K562 (cell line): Measurements from ENCODE around the gene ZSCAN12. TPM values are rescaled to one million over a fixed set of nuclear protein-coding genes. Genes with fewer than 3 reads are reported as not detected.

Source experiments
- CBX5 ChIP-seq: IDR thresholded peaks from 2 replicates; pipeline ENCODE4 v1.6.1; 2014; ENCODE audit warnings: low read depth, borderline replicate concordance
- CHD2 ChIP-seq: IDR thresholded peaks from 2 replicates; pipeline ENCODE4 v1.6.1; 2011; ENCODE audit warnings: low read depth, low read length
- EWSR1 ChIP-seq: fragments of 450-650 bp; IDR thresholded peaks from 2 replicates; pipeline ENCODE4 v1.6.1; 2018; ENCODE audit warnings: borderline replicate concordance, mild to moderate bottlenecking, low read depth, moderate library complexity; ENCODE audit not compliant: partially characterized antibody
- GTF2B ChIP-seq: IDR thresholded peaks from 2 replicates; pipeline ENCODE4 v1.6.1; 2011; ENCODE audit not compliant: insufficient read length; ENCODE audit errors: extremely low read depth
- HBP1 ChIP-seq: fragments of 450-650 bp; formaldehyde crosslinking; IDR thresholded peaks from 2 replicates; pipeline ENCODE4 v1.4.0; 2022; ENCODE audit warnings: missing genetic modification characterization
- KLF13 ChIP-seq: fragments of 450-650 bp; IDR thresholded peaks from 2 replicates; pipeline ENCODE4 v1.6.1; 2016; ENCODE audit warnings: missing genetic modification characterization, low read depth, mild to moderate bottlenecking, missing compliant biosample characterization, moderate library complexity, borderline replicate concordance
- L3MBTL2 ChIP-seq: fragments of 450-650 bp; IDR thresholded peaks from 2 replicates; pipeline ENCODE4 v1.6.1; 2016; ENCODE audit warnings: mild to moderate bottlenecking, moderate library complexity
- MAX ChIP-seq: sonication (generic); formaldehyde crosslinking; IDR thresholded peaks from 2 replicates; pipeline ENCODE4 v1.9.0; 2022; ENCODE audit warnings: mild to moderate bottlenecking, missing genetic modification reagents
- MEIS2 ChIP-seq: fragments of 450-650 bp; IDR thresholded peaks from 2 replicates; pipeline ENCODE4 v1.6.1; 2014; ENCODE audit warnings: mild to moderate bottlenecking; ENCODE audit not compliant: partially characterized antibody
- MTA1 ChIP-seq: fragments of 450-650 bp; IDR thresholded peaks from 2 replicates; pipeline ENCODE4 v1.6.1; 2017; ENCODE audit warnings: borderline replicate concordance
- MTA3 ChIP-seq: fragments of 450-650 bp; formaldehyde crosslinking; IDR thresholded peaks from 2 replicates; pipeline ENCODE4 v1.6.1; 2017; ENCODE audit warnings: mild to moderate bottlenecking, borderline replicate concordance
- NFIC ChIP-seq: fragments of 450-650 bp; IDR thresholded peaks from 2 replicates; pipeline ENCODE4 v1.6.1; 2017; ENCODE audit warnings: mild to moderate bottlenecking, inconsistent platforms
- NR3C1 ChIP-seq: sonication (generic); formaldehyde crosslinking; IDR thresholded peaks from 2 replicates; pipeline ENCODE4 v1.8.1; 2022; ENCODE audit warnings: missing genetic modification reagents
- PKNOX1 ChIP-seq: fragments of 450-650 bp; IDR thresholded peaks from 2 replicates; pipeline ENCODE4 v1.6.1; 2016
- POLR3A ChIP-seq: IDR thresholded peaks from 2 replicates; pipeline ENCODE4 v1.6.1; 2011; ENCODE audit warnings: borderline replicate concordance, mild to moderate bottlenecking, moderate library complexity; ENCODE audit not compliant: insufficient read length, insufficient read depth; ENCODE audit errors: extremely low read depth
- RFX5 ChIP-seq: IDR thresholded peaks from 2 replicates; pipeline ENCODE4 v1.6.1; 2011; ENCODE audit warnings: low read depth, mild to moderate bottlenecking, improper control_type of control experiment, low read length
- TAF1 ChIP-seq: IDR thresholded peaks from 2 replicates; pipeline ENCODE4 v1.6.1; 2011; ENCODE audit warnings: mild to moderate bottlenecking, low read length, moderate library complexity; ENCODE audit not compliant: insufficient read depth, control insufficient read depth, severe bottlenecking; ENCODE audit errors: extremely low read depth
- TAF9B ChIP-seq: fragments of 450-650 bp; IDR thresholded peaks from 2 replicates; pipeline ENCODE4 v1.6.1; 2018; ENCODE audit warnings: mild to moderate bottlenecking; ENCODE audit not compliant: partially characterized antibody
- ZBTB33 ChIP-seq: sonication (generic); formaldehyde crosslinking; IDR thresholded peaks from 2 replicates; pipeline ENCODE4 v1.8.1; 2023; ENCODE audit warnings: mild to moderate bottlenecking, missing genetic modification reagents
- ZNF134 ChIP-seq: fragments of 250-450 bp; sonication (Bioruptor Pico); conservative IDR thresholded peaks from 2 replicates; pipeline ENCODE4 v1.4.0; 2020
- ZNF143 ChIP-seq: sonication (generic); formaldehyde crosslinking; IDR thresholded peaks from 2 replicates; pipeline ENCODE4 v1.9.0; 2022; ENCODE audit warnings: mild to moderate bottlenecking, missing genetic modification reagents
- ZNF253 ChIP-seq: fragments of 250-450 bp; sonication (Bioruptor Pico); conservative IDR thresholded peaks from 2 replicates; pipeline ENCODE4 v1.6.1; 2021; ENCODE audit warnings: mild to moderate bottlenecking
- ZNF561 ChIP-seq: fragments of 450-650 bp; formaldehyde crosslinking; conservative IDR thresholded peaks from 2 replicates; pipeline ENCODE4 v1.4.0; 2020; ENCODE audit warnings: mild to moderate bottlenecking, moderate library complexity
- polyA plus RNA-seq, 8 experiments: library from polyadenylated mRNA; depleted of rRNA in 4 of 8; stranded (reverse) in 5 of 8; unstranded in 3 of 8; fragments of >200 nt; fragmentation: Nextera tagmentation in 2 of 8; fragmentation: Illumina TruSeq in 1 of 8; extraction: Ambion mirVana in 2 of 8; extraction: Trizol in 1 of 8; gene quantifications; 2 replicates each; pipeline versions ENCODE4 v1.2.1 to v1.2.3, GENCODE V29; 2011 to 2014; ENCODE audit warnings: inconsistent platforms in 1 of 8, missing spikeins in 1 of 8
- total RNA-seq, 7 experiments: library from RNA; depleted of rRNA in 6 of 7; stranded (reverse); fragments of >200 nt in 6 of 7; fragmentation: Illumina TruSeq in 2 of 7; extraction: Trizol in 2 of 7; gene quantifications; 2 replicates each; pipeline versions ENCODE4 v1.2.1 to v1.2.3, GENCODE V29; 2011 to 2021; ENCODE audit warnings: low replicate concordance in 1 of 7

ZSCAN12 gene
- total and polyA plus RNA-seq, 9 of the 15 experiments (the other 6 are each of a cell fraction or from before 2014, with no cell fraction given): 2.5 to 19.6 (median 12.5) TPM

GRCh38 chr6:28343898-28344677 lies 55.5 kb downstream of the ZSCAN12 start (continued):
- no peak for TF ChIP-seq RFX5
- TF ChIP-seq KLF13 (tag): no peak
- TF ChIP-seq GTF2B: no peak
- 0 out of 2 replicates have a peak, but pooled peaks have one; percentile 22 for TF ChIP-seq MTA3
- TF ChIP-seq ZNF134 (CRISPR knock-in tag): no peak
- peak; percentile 81 for TF ChIP-seq PKNOX1
- peak; percentile 58; the same call in 1 of the 2 replicates for TF ChIP-seq L3MBTL2
- no peak for TF ChIP-seq CBX5
- no peak for TF ChIP-seq TAF9B
- no peak for TF ChIP-seq TAF1
- no peak for TF ChIP-seq EWSR1
- no peak for TF ChIP-seq CHD2
- peak; percentile 72 for TF ChIP-seq MEIS2
- no peak for TF ChIP-seq HBP1 (CRISPR knock-in tag)
- TF ChIP-seq ZNF253 (CRISPR knock-in tag): no peak
- TF ChIP-seq NR3C1 (CRISPR knock-in tag): no peak
- no peak for TF ChIP-seq ZNF143 (CRISPR knock-in tag)
- no peak for TF ChIP-seq MTA1
- 0 out of 2 replicates have a peak, but pooled peaks have one; percentile 19 for TF ChIP-seq MAX (CRISPR knock-in tag)
- no peak for TF ChIP-seq ZBTB33 (CRISPR knock-in tag)
- TF ChIP-seq NFIC: peak; percentile 11; the same call in 1 of the 2 replicates
- no peak for TF ChIP-seq POLR3A
- TF ChIP-seq ZNF561 (CRISPR knock-in tag): no peak
